ENCODE data around the gene EDIL3. TPM values are rescaled to one million over a fixed set of nuclear protein-coding genes. Genes with fewer than 3 reads are reported as not detected.

EDIL3 gene

GRCh38 chr5:83895860-83896259 is 488.8 kb downstream of the EDIL3 start:
- no peak overlapping the region for H2BK12ac ChIP-seq (ENCODE audit: low read length)
- no peak overlapping the region for H4K91ac ChIP-seq (ENCODE audit: low read depth, low read length, poor library complexity)
- no peaks in the 10 kb centered on the region for H3K27me3 ChIP-seq (ENCODE audit: control insufficient read depth in 3 of 3, insufficient read depth in 3 of 3, low read depth in 1 of 3, low read length in 3 of 3)
- no peak overlapping the region for H3K18ac ChIP-seq (ENCODE audit: low read length)
- H3K23ac ChIP-seq (ENCODE audit: low read depth, low read length, poor library complexity), result no peak overlapping the region
- no peak overlapping the region for H3K27ac ChIP-seq (replicated peaks; ENCODE audit: low read length)
- WGBS, 2 donors (ENCODE audit: extremely low coverage in 2 of 2, insufficient read length in 2 of 2, insufficient replicate concordance in 1 of 2), result no CpG with 5 or more reads among the region's 2 CpGs
- no peak overlapping the region for H3K4me3 ChIP-seq (ENCODE audit: low read length in 2 of 2)
- H2BK120ac ChIP-seq (ENCODE audit: low read depth, low read length), result no peak overlapping the region
- H3K9ac ChIP-seq (ENCODE audit: low read depth, low read length, poor library complexity), result no peak overlapping the region
- peaks cover 0 to 2% of the 10 kb centered on the region in 2 donors for H3K4me1 ChIP-seq (ENCODE audit: control insufficient read depth in 2 of 2, insufficient read depth in 1 of 2, low read depth in 1 of 2, low read length in 2 of 2)
- H2BK5ac ChIP-seq (ENCODE audit: low read length), result no peak overlapping the region
- no peaks in the 10 kb centered on the region for H3K9me3 ChIP-seq (replicated peaks in 1 of 2; ENCODE audit: control insufficient read depth in 2 of 2, insufficient read depth in 1 of 2, low read depth in 1 of 2, low read length in 2 of 2)
- no peak overlapping the region for H3K4me2 ChIP-seq (ENCODE audit: insufficient read depth, low read length, poor library complexity, severe bottlenecking)
- no peaks in the 10 kb centered on the region for H3K79me1 ChIP-seq (ENCODE audit: low read depth, low read length)
- no peak overlapping the region for H2AFZ ChIP-seq (ENCODE audit: low read length)
- H3K36me3 ChIP-seq (replicated peaks in 1 of 2; ENCODE audit: control insufficient read depth in 2 of 2, insufficient read depth in 2 of 2, low read length in 2 of 2), result no peaks in the 10 kb centered on the region
- DNase-seq (ENCODE audit: low spot score), result no peak
- no peak overlapping the region for H3K14ac ChIP-seq (ENCODE audit: low read length)
- no peak overlapping the region for H2BK15ac ChIP-seq (ENCODE audit: low read length)
- H2AK5ac ChIP-seq (ENCODE audit: low read depth, low read length), result no peak overlapping the region
- H4K8ac ChIP-seq (ENCODE audit: low read depth, low read length), result no peak overlapping the region
- H3K4ac ChIP-seq (ENCODE audit: low read length), result no peak overlapping the region

GRCh38 chr5:83891261-83891660 is 493.4 kb downstream of the EDIL3 start:
- Histone ChIP-seq H3K4me2 (ENCODE audit: insufficient read depth, low read length, poor library complexity, severe bottlenecking) (no peak overlapping the region), H2BK5ac (ENCODE audit: low read length) (no peak overlapping the region), H3K14ac (ENCODE audit: low read length) (no peak overlapping the region), H3K9ac (ENCODE audit: low read depth, low read length, poor library complexity) (no peak overlapping the region), H3K4ac (ENCODE audit: low read length) (no peak overlapping the region), H2AK5ac (ENCODE audit: low read depth, low read length) (no peak overlapping the region), H3K4me1 (ENCODE audit: control insufficient read depth in 2 of 2, insufficient read depth in 1 of 2, low read depth in 1 of 2, low read length in 2 of 2) (no peaks in the 10 kb centered on the region), H4K91ac (ENCODE audit: low read depth, low read length, poor library complexity) (no peak overlapping the region), H3K27me3 (ENCODE audit: control insufficient read depth in 3 of 3, insufficient read depth in 3 of 3, low read depth in 1 of 3, low read length in 3 of 3) (no peaks in the 10 kb centered on the region), H3K9me3 (replicated peaks in 1 of 2; ENCODE audit: control insufficient read depth in 2 of 2, insufficient read depth in 1 of 2, low read depth in 1 of 2, low read length in 2 of 2) (no peaks in the 10 kb centered on the region), H3K4me3 (ENCODE audit: low read length in 2 of 2) (no peak overlapping the region), H4K8ac (ENCODE audit: low read depth, low read length) (no peak overlapping the region), H2AFZ (ENCODE audit: low read length) (no peak overlapping the region), H3K79me1 (ENCODE audit: low read depth, low read length) (no peaks in the 10 kb centered on the region), H3K18ac (ENCODE audit: low read length) (no peak overlapping the region), H3K27ac (replicated peaks; ENCODE audit: low read length) (no peak overlapping the region), H2BK120ac (ENCODE audit: low read depth, low read length) (no peak overlapping the region), H3K36me3 (replicated peaks in 1 of 2; ENCODE audit: control insufficient read depth in 2 of 2, insufficient read depth in 2 of 2, low read length in 2 of 2) (no peaks in the 10 kb centered on the region), H2BK15ac (ENCODE audit: low read length) (no peak overlapping the region), H3K23ac (ENCODE audit: low read depth, low read length, poor library complexity) (no peak overlapping the region), H2BK12ac (ENCODE audit: low read length) (no peak overlapping the region)
- DNase-seq (ENCODE audit: low spot score), result no peak
- no CpG with 5 or more reads among the region's 2 CpGs for WGBS, 2 donors (ENCODE audit: extremely low coverage in 2 of 2, insufficient read length in 2 of 2, insufficient replicate concordance in 1 of 2)

Small RNA genes lying within 50 kb of the gene (small RNA-seq; reads per million reads assigned to genes)
- not detected for gene RNU6-448P (ENCODE audit: insufficient read depth)

All from neuronal stem cell (in vitro differentiated cells).